ENCODE data around the gene FRMPD2. TPM values are rescaled to one million over a fixed set of nuclear protein-coding genes. Genes with fewer than 3 reads are reported as not detected.

The FRMPD2 gene
- total RNA-seq, 1 donor from 2014 or later: not detected

DNA sequence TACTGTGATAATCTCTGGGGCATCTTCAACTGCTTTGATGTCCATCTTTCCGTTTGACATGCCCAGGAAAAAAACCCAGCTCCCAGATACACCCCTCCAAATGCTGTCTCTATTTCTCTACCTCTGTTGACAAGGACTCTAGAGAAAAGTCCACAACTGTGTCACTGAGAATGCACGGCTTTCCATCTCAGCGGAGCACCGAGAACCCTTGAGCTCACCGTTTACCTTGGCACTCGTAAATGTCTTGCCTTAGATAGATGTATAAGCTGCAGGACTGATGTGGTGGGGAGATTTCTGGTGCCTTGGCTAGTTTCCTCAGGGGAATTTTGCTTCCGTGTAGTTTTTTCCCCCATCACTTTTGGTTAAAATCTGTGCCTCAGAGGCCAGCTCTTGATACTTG lies 24.6 kb upstream of the FRMPD2 start:
- Mint-ChIP-seq H3K9me3 (ENCODE audit: unreplicated experiment) (no peaks in the 10 kb centered on the region), H3K27ac (ENCODE audit: unreplicated experiment) (no peak overlapping the region), H3K4me3 (ENCODE audit: unreplicated experiment) (no peak overlapping the region), H3K4me1 (ENCODE audit: unreplicated experiment) (no peaks in the 10 kb centered on the region), H3K27me3 (ENCODE audit: unreplicated experiment) (no peaks in the 10 kb centered on the region), H3K36me3 (ENCODE audit: low read depth, unreplicated experiment) (no peaks in the 10 kb centered on the region)
- TF ChIP-seq, protein P1, sequence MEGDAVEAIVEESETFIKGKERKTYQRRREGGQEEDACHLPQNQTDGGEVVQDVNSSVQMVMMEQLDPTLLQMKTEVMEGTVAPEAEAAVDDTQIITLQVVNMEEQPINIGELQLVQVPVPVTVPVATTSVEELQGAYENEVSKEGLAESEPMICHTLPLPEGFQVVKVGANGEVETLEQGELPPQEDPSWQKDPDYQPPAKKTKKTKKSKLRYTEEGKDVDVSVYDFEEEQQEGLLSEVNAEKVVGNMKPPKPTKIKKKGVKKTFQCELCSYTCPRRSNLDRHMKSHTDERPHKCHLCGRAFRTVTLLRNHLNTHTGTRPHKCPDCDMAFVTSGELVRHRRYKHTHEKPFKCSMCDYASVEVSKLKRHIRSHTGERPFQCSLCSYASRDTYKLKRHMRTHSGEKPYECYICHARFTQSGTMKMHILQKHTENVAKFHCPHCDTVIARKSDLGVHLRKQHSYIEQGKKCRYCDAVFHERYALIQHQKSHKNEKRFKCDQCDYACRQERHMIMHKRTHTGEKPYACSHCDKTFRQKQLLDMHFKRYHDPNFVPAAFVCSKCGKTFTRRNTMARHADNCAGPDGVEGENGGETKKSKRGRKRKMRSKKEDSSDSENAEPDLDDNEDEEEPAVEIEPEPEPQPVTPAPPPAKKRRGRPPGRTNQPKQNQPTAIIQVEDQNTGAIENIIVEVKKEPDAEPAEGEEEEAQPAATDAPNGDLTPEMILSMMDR (IDR thresholded peaks at IDR 0.05; ENCODE audit: unreplicated experiment): no peak
- no peak for DNase-seq (ENCODE audit: low spot score)

DNA sequence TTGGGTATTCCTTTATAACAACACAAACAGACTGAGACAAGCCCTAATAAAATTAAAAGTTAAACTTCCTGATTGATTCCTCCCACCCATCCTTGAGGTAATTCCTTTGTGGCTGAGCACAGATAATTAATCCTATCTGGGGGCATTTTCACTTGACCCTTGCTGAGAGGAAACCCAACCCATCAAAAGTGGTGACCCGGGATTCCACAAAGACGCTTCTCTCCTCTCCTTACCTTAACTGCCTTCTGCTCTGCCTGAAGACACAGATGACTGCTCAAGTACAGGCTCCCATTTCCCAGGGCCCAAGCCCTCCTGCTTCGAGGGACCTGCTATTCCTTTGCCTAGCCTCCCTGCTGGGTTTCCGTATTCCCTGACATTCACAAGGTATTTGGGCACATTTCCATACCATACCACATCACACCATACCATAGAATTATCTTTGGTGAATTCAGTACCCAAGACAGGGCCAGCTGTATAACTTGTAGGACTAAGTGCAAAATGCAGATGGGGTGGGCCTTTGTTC lies 22.1 kb upstream of the FRMPD2 start:
- no peaks in the 10 kb centered on the region for H3K4me1 Mint-ChIP-seq (ENCODE audit: unreplicated experiment)
- TF ChIP-seq, protein P1 (IDR thresholded peaks at IDR 0.05; ENCODE audit: unreplicated experiment): no peak
- no peaks in the 10 kb centered on the region for H3K9me3 Mint-ChIP-seq (ENCODE audit: unreplicated experiment)
- no peaks in the 10 kb centered on the region for H3K27me3 Mint-ChIP-seq (ENCODE audit: unreplicated experiment)
- no peaks in the 10 kb centered on the region for H3K36me3 Mint-ChIP-seq (ENCODE audit: low read depth, unreplicated experiment)
- no peak overlapping the region for H3K27ac Mint-ChIP-seq (ENCODE audit: unreplicated experiment)
- H3K4me3 Mint-ChIP-seq (ENCODE audit: unreplicated experiment): no peak overlapping the region
- DNase-seq (ENCODE audit: low spot score): no peak

DNA sequence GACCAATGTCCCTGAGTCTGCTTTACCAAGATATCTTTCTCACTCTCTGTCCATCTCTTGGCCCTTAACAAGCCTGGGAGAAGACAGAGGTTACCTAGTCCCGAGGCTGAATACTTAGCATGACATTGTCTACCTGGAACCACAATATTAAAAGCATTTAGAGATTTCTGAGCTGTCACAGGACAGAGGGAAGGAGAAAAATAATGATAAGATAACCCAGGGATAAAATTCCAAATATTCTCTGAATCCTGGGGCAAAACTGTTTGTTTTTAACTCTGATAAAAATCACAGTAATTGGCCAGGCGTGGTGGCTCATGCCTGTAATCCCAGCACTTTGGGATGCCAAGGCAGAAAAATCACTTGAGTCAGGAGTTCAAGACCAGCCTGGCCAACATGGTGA lies 19.9 kb upstream of the FRMPD2 start:
- Mint-ChIP-seq H3K27me3 (ENCODE audit: unreplicated experiment) (no peaks in the 10 kb centered on the region), H3K27ac (ENCODE audit: unreplicated experiment) (no peak overlapping the region), H3K4me3 (ENCODE audit: unreplicated experiment) (no peak overlapping the region), H3K4me1 (ENCODE audit: unreplicated experiment) (peaks cover 7% of the 10 kb centered on the region), H3K36me3 (ENCODE audit: low read depth, unreplicated experiment) (no peaks in the 10 kb centered on the region), H3K9me3 (ENCODE audit: unreplicated experiment) (no peaks in the 10 kb centered on the region)
- TF ChIP-seq, protein P1 (IDR thresholded peaks at IDR 0.05; ENCODE audit: unreplicated experiment): no peak
- DNase-seq (ENCODE audit: low spot score): no peak

- Mint-ChIP-seq H3K4me1 (ENCODE audit: unreplicated experiment) (peaks cover 11% of the 10 kb centered on the region), H3K4me3 (ENCODE audit: unreplicated experiment) (no peak overlapping the region), H3K36me3 (ENCODE audit: low read depth, unreplicated experiment) (no peaks in the 10 kb centered on the region), H3K27me3 (ENCODE audit: unreplicated experiment) (peaks cover 3% of the 10 kb centered on the region), H3K27ac (ENCODE audit: unreplicated experiment) (no peak overlapping the region), H3K9me3 (ENCODE audit: unreplicated experiment) (no peaks in the 10 kb centered on the region)
- DNase-seq (ENCODE audit: low spot score): no peak
- TF ChIP-seq, protein P1 (IDR thresholded peaks at IDR 0.05; ENCODE audit: unreplicated experiment): no peak
Observed at GRCh38 chr10:48292616-48293015, 18.1 kb upstream of the FRMPD2 start.

GRCh38 chr10:48291190-48291589 lies 16.7 kb upstream of the FRMPD2 start:
- no peaks in the 10 kb centered on the region for H3K36me3 Mint-ChIP-seq (ENCODE audit: low read depth, unreplicated experiment)
- H3K4me3 Mint-ChIP-seq (ENCODE audit: unreplicated experiment): no peak overlapping the region
- no peak for DNase-seq (ENCODE audit: low spot score)
- H3K4me1 Mint-ChIP-seq (ENCODE audit: unreplicated experiment): peaks cover 11% of the 10 kb centered on the region
- H3K9me3 Mint-ChIP-seq (ENCODE audit: unreplicated experiment): no peaks in the 10 kb centered on the region
- TF ChIP-seq, protein P1 (IDR thresholded peaks at IDR 0.05; ENCODE audit: unreplicated experiment): no peak
- no peak overlapping the region for H3K27ac Mint-ChIP-seq (ENCODE audit: unreplicated experiment)
- H3K27me3 Mint-ChIP-seq (ENCODE audit: unreplicated experiment): peaks cover 3% of the 10 kb centered on the region

Measured in endothelial cell (in vitro differentiated cells).